ENCODE data around the gene MYO9A. TPM values are rescaled to one million over a fixed set of nuclear protein-coding genes. Genes with fewer than 3 reads are reported as not detected.
"Not testable (repeated sequence)": the region's sequence is repeated elsewhere in the genome, so short reads cannot be mapped to it uniquely, and the experiment has no call there.

Gene MYO9A
- total and polyA plus RNA-seq, 3 donors from 2014 or later, result 68.9 to 126 (median 103) TPM

DNA sequence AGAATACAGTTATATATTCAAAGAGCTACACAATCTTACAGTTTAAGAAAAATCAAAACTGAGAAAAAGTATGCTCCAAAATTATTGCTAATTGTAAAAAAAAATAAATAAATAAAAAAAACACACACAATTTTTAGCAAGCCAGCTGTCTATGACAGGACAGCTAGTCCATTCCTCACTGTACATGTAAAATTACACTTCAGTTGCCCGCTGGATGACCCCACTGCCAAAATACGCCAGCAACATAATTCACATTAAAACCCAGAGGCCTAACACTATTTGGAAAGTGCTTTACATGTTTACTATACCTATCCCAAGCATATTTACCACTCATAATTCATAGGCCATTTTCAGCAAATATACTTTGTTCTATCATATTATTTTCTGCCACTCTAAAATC is 5.8 kb downstream of the MYO9A start:
- no peak for DNase-seq
- TF ChIP-seq POLR2A (IDR thresholded peaks at IDR 0.05) (no peak), CTCF (IDR thresholded peaks at IDR 0.05) (no peak)
- H3K36me3 ChIP-seq (ENCODE audit: low read depth, missing control alignments), result no peaks in the 10 kb centered on the region
- H3K4me1 ChIP-seq, result no peaks in the 10 kb centered on the region
- H3K27ac ChIP-seq, result no peak overlapping the region
- no peaks in the 10 kb centered on the region for H3K27me3 ChIP-seq
- 64 to 69% methylated on average over 2 of the region's 2 CpGs for WGBS, 2 donors
- H3K4me3 ChIP-seq, result no peak overlapping the region
- no peaks in the 10 kb centered on the region for H3K9me3 ChIP-seq
- intact Hi-C loops (cut with DNase I; ENCODE audit: low total_unique reads), result no loop called here

DNA sequence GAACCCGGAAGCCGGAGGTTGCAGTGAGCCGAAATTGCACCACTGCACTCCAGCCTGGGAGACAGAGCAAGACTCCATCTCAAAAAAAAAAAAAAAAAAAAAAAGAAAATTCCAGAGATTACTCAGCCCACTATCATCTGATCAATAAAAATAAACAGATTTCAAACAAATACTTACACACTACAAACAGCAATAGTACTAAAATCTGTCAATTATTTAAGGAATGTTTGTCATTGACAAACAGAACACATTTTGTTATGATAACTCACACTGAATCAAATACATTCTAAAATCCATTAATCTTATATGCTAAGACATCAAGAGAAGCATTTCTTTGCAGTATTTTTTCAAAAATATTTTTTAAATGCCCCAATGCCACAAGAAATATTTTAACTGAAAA is 7.6 kb downstream of the MYO9A start:
- intact Hi-C loops (cut with DNase I; ENCODE audit: low total_unique reads), result no loop called here
- no peaks in the 10 kb centered on the region for H3K9me3 ChIP-seq
- no peaks in the 10 kb centered on the region for H3K4me1 ChIP-seq
- H3K27ac ChIP-seq, result no peak overlapping the region
- H3K36me3 ChIP-seq (ENCODE audit: low read depth, missing control alignments), result no peaks in the 10 kb centered on the region
- no peak for DNase-seq
- no peaks in the 10 kb centered on the region for H3K27me3 ChIP-seq
- whole genome bisulfite sequencing, 2 donors, result 97 to 98% methylated on average over 3 of the region's 3 CpGs
- TF ChIP-seq POLR2A (IDR thresholded peaks at IDR 0.05) (no peak), CTCF (IDR thresholded peaks at IDR 0.05) (no peak)
- no peak overlapping the region for H3K4me3 ChIP-seq

DNA sequence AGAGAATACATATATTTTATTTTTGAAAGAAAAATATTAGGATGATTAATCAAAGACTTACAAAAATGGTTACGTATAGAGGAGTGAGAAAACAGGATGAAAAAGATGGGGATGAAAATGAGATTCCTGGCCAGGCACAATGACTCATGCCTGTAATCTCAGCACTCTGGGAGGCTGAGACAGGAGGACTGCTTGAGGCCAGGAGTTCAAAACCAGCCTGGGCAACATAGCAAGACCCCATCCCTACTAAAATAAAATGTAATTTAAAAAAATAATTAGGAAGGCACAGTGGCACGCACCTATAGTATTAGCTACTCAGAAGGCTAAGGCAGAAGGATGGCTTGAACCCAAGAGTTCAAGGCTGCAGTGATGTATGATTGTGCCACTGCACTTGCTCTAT is 11.9 kb downstream of the MYO9A start:
- Histone ChIP-seq H3K4me1 (no peaks in the 10 kb centered on the region), H3K36me3 (ENCODE audit: low read depth, missing control alignments) (no peaks in the 10 kb centered on the region), H3K4me3 (no peak overlapping the region), H3K27ac (no peak overlapping the region), H3K27me3 (no peaks in the 10 kb centered on the region), H3K9me3 (no peaks in the 10 kb centered on the region)
- no peak for TF ChIP-seq CTCF (IDR thresholded peaks at IDR 0.05)
- TF ChIP-seq POLR2A (IDR thresholded peaks at IDR 0.05), result no peak
- intact Hi-C loops (cut with DNase I; ENCODE audit: low total_unique reads), result no loop called here
- WGBS, 2 donors, result 89 to 100% methylated on average over 2 of the region's 2 CpGs
- DNase-seq, result no peak

- Histone ChIP-seq H3K4me3 (no peak overlapping the region), H3K4me1 (no peaks in the 10 kb centered on the region), H3K27me3 (no peaks in the 10 kb centered on the region), H3K27ac (no peak overlapping the region), H3K36me3 (ENCODE audit: low read depth, missing control alignments) (no peaks in the 10 kb centered on the region), H3K9me3 (no peaks in the 10 kb centered on the region)
- no peak for DNase-seq
- intact Hi-C loops (cut with DNase I; ENCODE audit: low total_unique reads), result no loop called here
- no peak for TF ChIP-seq CTCF (IDR thresholded peaks at IDR 0.05)
- no peak for TF ChIP-seq POLR2A (IDR thresholded peaks at IDR 0.05)
- WGBS, 2 donors, result 88 to 89% methylated on average over 3 of the region's 3 CpGs
Observed at GRCh38 chr15:72105111-72105510, 12.8 kb downstream of the MYO9A start.

GRCh38 chr15:72100551-72100950 is 17.4 kb downstream of the MYO9A start:
- 96% methylated on average over 12 of the region's 33 CpGs; no CpG with 5 or more reads in 1 of the 2 donors for WGBS, 2 donors
- intact Hi-C loops (cut with DNase I; ENCODE audit: low total_unique reads); H3K36me3 ChIP-seq (ENCODE audit: low read depth, missing control alignments); H3K9me3 ChIP-seq; H3K27me3 ChIP-seq; H3K4me3 ChIP-seq; H3K4me1 ChIP-seq; H3K27ac ChIP-seq; DNase-seq: not testable (repeated sequence)
